GM19395 (cell line): ENCODE data around the gene NLRC5.
A peak's percentile ranks its signal among the peaks of the same experiment; 100 is the strongest.

Source experiments
- ATAC-seq: cut with Tn5 transposase; IDR thresholded peaks from one replicate; pipeline ENCODE4 v1.9.1; 2021; ENCODE audit warnings: mild to moderate bottlenecking, moderate library complexity; ENCODE audit not compliant: unreplicated experiment

The NLRC5 gene

GRCh38 chr16:57020651-57021050 lies 31.3 kb downstream of the NLRC5 start:
- ATAC-seq, result no peak

- ATAC-seq, result no peak
Observed at GRCh38 chr16:57021757-57022156, 32.4 kb downstream of the NLRC5 start.

- no peak for ATAC-seq
Observed at GRCh38 chr16:57022445-57022844, 33.1 kb downstream of the NLRC5 start.

GRCh38 chr16:57023541-57024249 lies 34.3 kb downstream of the NLRC5 start:
- ATAC-seq, result no peak

- ATAC-seq, result no peak
Observed at GRCh38 chr16:57024894-57025680, 35.7 kb downstream of the NLRC5 start.

GRCh38 chr16:57025941-57026777 lies 36.8 kb downstream of the NLRC5 start:
- no peak for ATAC-seq

GRCh38 chr16:57026778-57027062 lies 37.4 kb downstream of the NLRC5 start:
- ATAC-seq, result no peak

GRCh38 chr16:57027067-57027466 lies 37.7 kb downstream of the NLRC5 start:
- no peak for ATAC-seq

GRCh38 chr16:57028086-57028485 lies 38.7 kb downstream of the NLRC5 start:
- ATAC-seq, result no peak

- ATAC-seq, result no peak
Observed at GRCh38 chr16:57029161-57030160, 40.1 kb downstream of the NLRC5 start.

GRCh38 chr16:57030346-57030902 lies 41.1 kb downstream of the NLRC5 start:
- ATAC-seq, result no peak

GRCh38 chr16:57031156-57031555 lies 41.8 kb downstream of the NLRC5 start:
- ATAC-seq, result no peak

GRCh38 chr16:57032346-57032745 lies 43.0 kb downstream of the NLRC5 start:
- no peak for ATAC-seq

- ATAC-seq, result no peak
Observed at GRCh38 chr16:57032931-57033330, 43.6 kb downstream of the NLRC5 start.

- no peak for ATAC-seq
Observed at GRCh38 chr16:57036315-57036714, 47.0 kb downstream of the NLRC5 start.

GRCh38 chr16:57036945-57037344 lies 47.6 kb downstream of the NLRC5 start:
- ATAC-seq, result no peak

- no peak for ATAC-seq
Observed at GRCh38 chr16:57038166-57038565, 48.8 kb downstream of the NLRC5 start.

GRCh38 chr16:57039148-57039812 lies 49.9 kb downstream of the NLRC5 start:
- peak; percentile 47 for ATAC-seq
